ENCODE data around the gene OXA1L. TPM values are rescaled to one million over a fixed set of nuclear protein-coding genes. Genes with fewer than 3 reads are reported as not detected.

Gene OXA1L
- total and polyA plus RNA-seq, 2 of the 13 experiments (the other 11 are each of a cell fraction or from before 2014, with no cell fraction given), result 230 to 589 TPM

DNA sequence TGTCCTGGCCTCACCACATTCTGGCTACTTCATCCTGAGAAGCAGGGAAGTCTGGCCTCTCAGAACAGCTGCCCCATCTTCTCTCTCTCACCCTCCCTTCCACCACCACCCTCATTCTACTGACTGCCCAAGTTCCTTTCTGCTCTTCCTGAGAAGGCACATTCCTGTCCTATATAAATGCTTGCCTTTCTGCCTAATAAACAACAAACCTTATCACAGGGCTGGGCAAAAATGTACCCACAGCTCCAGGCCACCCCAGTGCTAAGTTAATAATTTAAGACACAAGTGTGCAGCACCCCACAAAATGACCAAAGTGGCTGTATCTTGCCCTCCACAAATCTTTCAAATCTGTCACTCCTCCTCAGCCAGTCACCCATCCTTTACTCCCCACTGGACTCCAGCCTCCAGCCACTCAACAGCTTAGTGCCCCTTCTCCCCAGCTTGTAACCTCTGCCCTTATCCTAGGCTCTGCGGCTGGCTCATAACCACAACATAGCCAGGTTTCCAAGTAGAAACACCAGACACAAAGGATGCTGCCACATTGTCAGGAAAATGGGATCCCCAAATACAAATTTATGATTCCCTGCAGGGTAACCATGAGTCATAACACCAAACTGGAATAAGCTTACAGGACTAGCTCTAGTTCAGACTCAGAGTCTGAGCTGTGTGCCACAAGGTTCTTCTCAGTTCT lies 15.0 kb downstream of the OXA1L start:
- no peaks in the 10 kb centered on the region for H4K20me1 ChIP-seq (ENCODE audit: insufficient read depth, low read length)
- no peak overlapping the region for H3K4me2 ChIP-seq (ENCODE audit: low read depth, low read length)
- ChIA-PET CTCF (ENCODE audit: low intra/inter-chr PET ratio, low total read pairs) (no interaction called here), POLR2A (interaction anchor here (0.7 to 2.3 kb wide), 4 partner anchors 8 to 182 kb away, joined by 3 to 14 read pairs (median 5); partner anchors contain the start of gene OXA1L)
- no peak overlapping the region for H2AFZ ChIP-seq (ENCODE audit: low read length)
- peaks cover 7% of the 10 kb centered on the region; the same call in 1 of the 2 replicates for H3K4me1 ChIP-seq (ENCODE audit: insufficient read depth, low read length)
- FAIRE-seq (no peak), ATAC-seq (no peak), DNase-seq (ENCODE audit: low spot score) (no peak)
- no peak overlapping the region for H3K9ac ChIP-seq (ENCODE audit: insufficient read depth, low read depth, low read length)
- intact Hi-C loops (cut with micrococcal nuclease; ENCODE audit: unreplicated experiment), result no loop called here
- H3K4me3 ChIP-seq (replicated peaks in 1 of 3; ENCODE audit: insufficient read depth in 1 of 3, low read depth in 2 of 3, low read length in 3 of 3), result no peak overlapping the region
- H3K27me3 ChIP-seq (ENCODE audit: control insufficient read depth in 1 of 2, insufficient read depth in 2 of 2, low read length in 2 of 2), result no peaks in the 10 kb centered on the region
- no peaks in the 10 kb centered on the region for H3K79me2 ChIP-seq (ENCODE audit: insufficient read depth, low read length)
- H3K9me3 ChIP-seq (ENCODE audit: low read length), result no peaks in the 10 kb centered on the region
- peak; percentile 55; the same call in 1 of the 2 replicates for TF ChIP-seq ZNF225 (CRISPR knock-in tag; IDR thresholded peaks at IDR 0.05)
- no peak for TF ChIP-seq PITX1 (CRISPR knock-in tag; IDR thresholded peaks at IDR 0.05)
- TF ChIP-seq ZNF350 (CRISPR knock-in tag; IDR thresholded peaks at IDR 0.05; ENCODE audit: borderline replicate concordance, low read depth), result peak; percentile 37; the same call in 1 of the 2 replicates
- TF ChIP-seq GZF1 (CRISPR knock-in tag; IDR thresholded peaks at IDR 0.05), result 0 out of 2 replicates have a peak, but pooled peaks have one; percentile 48
- no peak for TF ChIP-seq ZNF772 (CRISPR knock-in tag; IDR thresholded peaks at IDR 0.05)
- 0 out of 2 replicates have a peak, but pooled peaks have one; percentile 33 for TF ChIP-seq ZNF619 (CRISPR knock-in tag; IDR thresholded peaks at IDR 0.05)
- TF ChIP-seq ZNF567 (CRISPR knock-in tag; IDR thresholded peaks at IDR 0.05; ENCODE audit: borderline replicate concordance), result 0 out of 2 replicates have a peak, but pooled peaks have one; percentile 40
- TF ChIP-seq, protein P1, sequence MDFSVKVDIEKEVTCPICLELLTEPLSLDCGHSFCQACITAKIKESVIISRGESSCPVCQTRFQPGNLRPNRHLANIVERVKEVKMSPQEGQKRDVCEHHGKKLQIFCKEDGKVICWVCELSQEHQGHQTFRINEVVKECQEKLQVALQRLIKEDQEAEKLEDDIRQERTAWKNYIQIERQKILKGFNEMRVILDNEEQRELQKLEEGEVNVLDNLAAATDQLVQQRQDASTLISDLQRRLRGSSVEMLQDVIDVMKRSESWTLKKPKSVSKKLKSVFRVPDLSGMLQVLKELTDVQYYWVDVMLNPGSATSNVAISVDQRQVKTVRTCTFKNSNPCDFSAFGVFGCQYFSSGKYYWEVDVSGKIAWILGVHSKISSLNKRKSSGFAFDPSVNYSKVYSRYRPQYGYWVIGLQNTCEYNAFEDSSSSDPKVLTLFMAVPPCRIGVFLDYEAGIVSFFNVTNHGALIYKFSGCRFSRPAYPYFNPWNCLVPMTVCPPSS (IDR thresholded peaks at IDR 0.05), result peak; percentile 23; the same call in 1 of the 2 replicates
- no peak for TF ChIP-seq RFXANK (CRISPR knock-in tag; IDR thresholded peaks at IDR 0.05)
- TF ChIP-seq, protein P2, sequence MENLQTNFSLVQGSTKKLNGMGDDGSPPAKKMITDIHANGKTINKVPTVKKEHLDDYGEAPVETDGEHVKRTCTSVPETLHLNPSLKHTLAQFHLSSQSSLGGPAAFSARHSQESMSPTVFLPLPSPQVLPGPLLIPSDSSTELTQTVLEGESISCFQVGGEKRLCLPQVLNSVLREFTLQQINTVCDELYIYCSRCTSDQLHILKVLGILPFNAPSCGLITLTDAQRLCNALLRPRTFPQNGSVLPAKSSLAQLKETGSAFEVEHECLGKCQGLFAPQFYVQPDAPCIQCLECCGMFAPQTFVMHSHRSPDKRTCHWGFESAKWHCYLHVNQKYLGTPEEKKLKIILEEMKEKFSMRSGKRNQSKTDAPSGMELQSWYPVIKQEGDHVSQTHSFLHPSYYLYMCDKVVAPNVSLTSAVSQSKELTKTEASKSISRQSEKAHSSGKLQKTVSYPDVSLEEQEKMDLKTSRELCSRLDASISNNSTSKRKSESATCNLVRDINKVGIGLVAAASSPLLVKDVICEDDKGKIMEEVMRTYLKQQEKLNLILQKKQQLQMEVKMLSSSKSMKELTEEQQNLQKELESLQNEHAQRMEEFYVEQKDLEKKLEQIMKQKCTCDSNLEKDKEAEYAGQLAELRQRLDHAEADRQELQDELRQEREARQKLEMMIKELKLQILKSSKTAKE (CRISPR knock-in tag; IDR thresholded peaks at IDR 0.05; ENCODE audit: borderline replicate concordance), result 0 out of 2 replicates have a peak, but pooled peaks have one; percentile 16
- peak; percentile 68; the same call in 1 of the 2 replicates for TF ChIP-seq JUNB (CRISPR knock-in tag; IDR thresholded peaks at IDR 0.05; ENCODE audit: borderline replicate concordance)
- BruUV-seq (replicated peaks), result no TSS peak
- 0% methylated on average over 1 of the region's 1 CpG for WGBS (ENCODE audit: low lambda C conversion rate)
- no peak overlapping the region for H3K27ac ChIP-seq (ENCODE audit: extremely low read length, insufficient read depth, low read length)
- in situ Hi-C loops (cut with HindIII; ENCODE audit: extremely low pct_ligation_motif_present, low pct_unique_long_range_greater_than_20kb), result no loop called here
- H3K36me3 ChIP-seq (replicated peaks in 1 of 2; ENCODE audit: control insufficient read depth in 1 of 2, insufficient read depth in 2 of 2, low read length in 2 of 2), result no peaks in the 10 kb centered on the region

Measured in HepG2 (cell line).